ACHN (cell line): Measurements from ENCODE around the gene RPL13A.

Experiments used
- DNase-seq: peaks from one replicate; pipeline ENCODE4 v3.0.0-alpha.2; 2015
- in situ Hi-C: cut with HindIII; loops from 2 replicates; pipeline ENCODE4 v1.10.0; 2017; ENCODE audit warnings: low sequenced_read_pairs, low pct_ligation_motif_present, low pct_unique_long_range_greater_than_20kb

The RPL13A gene

DNA sequence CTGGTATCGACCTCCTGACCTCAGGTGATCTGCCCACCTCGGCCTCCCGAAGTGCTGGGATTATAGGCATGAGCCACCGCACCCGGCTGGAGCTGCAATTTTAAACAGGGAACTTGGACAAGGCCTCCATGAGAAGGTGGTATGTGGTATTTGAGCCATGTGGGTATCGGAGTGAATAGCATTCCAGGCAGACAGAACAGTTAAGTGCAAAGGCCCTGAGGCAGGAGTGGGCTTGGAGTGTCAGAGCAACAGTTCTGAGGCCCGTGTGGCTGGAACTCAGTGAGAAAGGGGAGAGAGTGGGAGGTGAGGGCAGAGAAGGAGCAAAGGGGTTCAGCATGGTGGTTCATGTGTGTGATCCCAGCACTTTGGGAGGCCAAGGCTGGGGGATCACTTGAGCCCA lies 43.3 kb downstream of the RPL13A start:
- no peak for DNase-seq
- in situ Hi-C loops, result no loop called here

DNA sequence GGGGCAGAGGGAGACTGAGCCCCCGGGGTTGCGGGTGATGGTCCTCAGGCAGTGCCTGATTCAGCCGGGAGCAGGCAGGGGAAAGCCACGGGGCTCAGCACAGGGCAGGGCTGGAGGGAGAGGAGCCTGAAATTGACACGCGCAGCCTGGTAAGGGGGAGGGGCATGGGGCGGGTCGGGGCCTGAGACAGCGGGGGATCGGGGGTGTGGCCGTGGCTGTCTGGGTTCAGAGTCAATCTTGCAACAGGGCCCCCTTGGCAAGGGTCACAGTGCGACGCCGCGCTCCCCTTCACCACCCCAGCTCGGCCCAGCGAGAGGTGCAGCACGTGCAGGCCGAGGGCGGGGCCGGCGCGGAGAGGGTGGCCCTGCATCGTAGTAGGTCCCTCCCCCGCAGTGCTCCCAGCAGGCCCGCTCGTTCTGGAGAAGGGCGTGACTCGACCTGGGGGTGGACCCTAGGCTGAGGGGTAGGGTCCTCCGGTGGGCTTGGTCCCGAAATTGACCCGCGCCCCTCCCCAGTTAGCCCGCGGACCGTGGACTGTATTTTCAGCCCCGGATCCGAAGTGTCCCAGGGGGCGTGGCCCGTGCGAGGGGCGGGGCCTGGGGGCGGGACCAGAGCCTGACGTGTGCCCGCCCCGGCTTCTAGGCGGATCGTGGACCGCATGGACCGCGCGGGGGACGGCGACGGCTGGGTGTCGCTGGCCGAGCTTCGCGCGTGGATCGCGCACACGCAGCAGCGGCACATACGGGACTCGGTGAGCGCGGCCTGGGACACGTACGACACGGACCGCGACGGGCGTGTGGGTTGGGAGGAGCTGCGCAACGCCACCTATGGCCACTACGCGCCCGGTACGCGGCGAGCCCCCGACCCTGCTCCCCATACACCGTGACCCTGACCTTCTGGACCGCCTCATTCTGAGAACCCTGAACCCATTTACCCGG lies 46.4 kb downstream of the RPL13A start:
- peak; percentile 57 for DNase-seq
- in situ Hi-C loops, result no loop called here

DNA sequence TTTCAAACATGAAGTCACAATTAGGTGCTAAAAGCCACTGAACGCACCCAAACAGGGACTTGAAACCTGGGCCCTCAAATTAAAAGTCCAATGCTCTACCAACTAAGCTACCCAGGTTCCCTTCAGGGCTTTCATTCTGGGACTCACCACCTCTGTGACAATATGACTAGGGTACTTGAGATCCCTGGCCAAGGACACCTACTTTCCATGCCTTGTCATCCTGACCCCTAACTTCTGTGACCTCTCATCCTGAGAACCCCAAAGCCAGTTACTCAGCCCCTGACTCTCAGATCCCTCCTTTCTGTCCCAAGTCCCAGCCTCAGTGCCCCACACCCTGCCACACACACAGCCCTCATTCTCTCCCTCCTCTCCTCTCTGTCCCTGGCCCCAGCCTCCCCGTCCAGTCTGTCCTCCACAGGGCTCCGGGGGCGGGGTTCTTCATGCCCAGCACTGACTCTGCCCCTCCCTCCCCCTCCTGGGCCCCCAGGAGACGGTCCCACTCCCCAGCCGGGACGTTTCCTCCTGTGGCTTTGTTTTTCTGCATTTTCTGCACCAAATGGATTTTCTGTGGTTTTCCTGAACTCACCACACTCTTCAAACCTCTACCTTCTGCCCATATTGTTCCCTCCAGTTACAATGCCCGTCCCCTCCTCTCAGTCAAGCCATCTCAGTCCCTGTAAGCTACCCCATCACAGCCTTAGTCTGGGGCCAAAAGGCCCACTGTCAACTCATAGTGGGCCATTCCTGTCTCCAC lies 47.4 kb downstream of the RPL13A start:
- no peak for DNase-seq
- in situ Hi-C loops, result no loop called here

DNA sequence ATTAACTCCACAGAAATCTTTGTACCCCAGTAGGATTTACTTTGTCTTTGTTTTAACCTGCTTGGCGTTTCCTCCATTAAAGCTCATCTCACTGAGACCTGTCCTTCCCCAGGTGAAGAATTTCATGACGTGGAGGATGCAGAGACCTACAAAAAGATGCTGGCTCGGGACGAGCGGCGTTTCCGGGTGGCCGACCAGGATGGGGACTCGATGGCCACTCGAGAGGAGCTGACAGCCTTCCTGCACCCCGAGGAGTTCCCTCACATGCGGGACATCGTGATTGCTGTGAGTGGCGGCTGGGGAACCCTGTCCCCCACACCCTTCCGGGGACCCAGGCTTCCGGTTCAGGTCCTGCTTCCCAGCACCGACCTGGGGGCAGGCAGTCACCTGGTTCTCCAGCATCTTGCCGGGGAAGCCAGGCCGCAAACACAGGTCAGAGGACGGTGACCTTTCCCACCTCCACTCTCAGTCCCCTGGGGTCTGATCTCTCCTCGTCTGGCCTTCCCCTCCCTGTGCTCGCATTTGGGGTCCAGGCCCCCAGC lies 49.6 kb downstream of the RPL13A start:
- in situ Hi-C loops, result no loop called here
- DNase-seq, result no peak

DNA sequence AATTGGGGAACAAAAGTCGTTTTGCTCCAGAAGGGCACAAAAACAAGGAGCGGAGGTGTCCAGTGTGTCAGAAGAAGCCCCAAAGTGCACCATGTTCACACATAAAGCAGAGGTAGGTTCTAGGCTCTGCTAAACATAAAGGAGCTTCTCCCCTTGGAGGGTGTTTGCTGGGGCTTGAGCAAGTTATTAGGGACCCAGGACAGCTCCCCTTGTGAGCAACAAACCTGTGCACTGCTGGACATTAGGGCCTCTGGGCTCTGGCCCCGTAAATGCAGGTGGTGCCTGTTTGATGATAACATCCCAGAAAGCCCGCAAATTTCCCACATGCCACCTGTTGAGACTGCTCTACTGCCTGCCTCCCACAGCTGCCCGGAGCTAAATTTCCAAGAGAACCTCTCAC lies 51.2 kb downstream of the RPL13A start:
- in situ Hi-C loops, result no loop called here

DNA sequence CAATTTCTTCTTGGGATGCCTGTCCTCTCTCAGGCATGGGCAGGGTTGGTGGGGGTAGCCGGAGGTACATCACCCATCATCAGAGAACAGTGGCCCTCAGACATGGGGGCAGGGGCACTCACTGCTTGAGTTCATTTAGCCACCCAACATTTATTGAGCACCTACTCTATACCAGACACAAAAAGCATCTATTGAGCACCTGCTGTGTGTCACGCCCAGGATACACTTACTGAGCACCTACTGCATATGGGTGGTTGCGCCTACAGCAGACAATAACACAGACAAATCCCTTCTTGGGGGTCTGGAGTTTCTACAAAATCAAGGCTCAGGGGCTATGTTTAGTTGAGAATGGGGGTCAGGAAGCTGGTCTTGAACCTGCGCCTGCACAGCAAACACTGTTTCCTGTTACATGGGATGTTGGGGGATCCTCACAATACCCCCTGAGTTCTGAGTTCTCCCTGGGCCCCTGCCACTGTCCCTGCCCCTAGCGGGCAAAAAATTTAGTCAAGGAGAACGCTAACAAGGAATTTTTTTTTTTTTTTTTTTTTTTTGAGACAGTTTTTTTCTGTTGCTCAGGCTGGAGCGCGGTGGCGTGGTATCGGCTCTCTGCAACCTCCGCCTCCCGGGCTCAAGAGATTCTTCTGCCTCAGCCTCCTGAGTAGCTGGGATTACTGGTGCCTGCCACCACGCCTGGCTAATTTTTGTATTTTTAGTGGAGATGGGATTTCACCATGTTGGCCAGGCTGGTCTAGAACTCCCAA lies 52.0 kb downstream of the RPL13A start:
- no peak for DNase-seq
- in situ Hi-C loops, result no loop called here

More for the DNA sequence above, 51.2 kb downstream of the RPL13A start:
- no peak for DNase-seq
